B cell (primary cell): ENCODE results near the gene LSM10.

Experiments used
- EZH2 ChIP-seq: IDR thresholded peaks from 2 replicates; pipeline ENCODE4 v1.6.1; 2012; ENCODE audit warnings: borderline replicate concordance, low read depth, mild to moderate bottlenecking, moderate library complexity, low read length; ENCODE audit not compliant: insufficient read depth, poor library complexity, severe bottlenecking
- TF ChIP-seq, protein P1 (sequence below): fragments of 200-600 bp; IDR thresholded peaks from one replicate; pipeline ENCODE4 v1.8.0; 2022; ENCODE audit warnings: antibody characterized with exemption, mild to moderate bottlenecking

DNA sequence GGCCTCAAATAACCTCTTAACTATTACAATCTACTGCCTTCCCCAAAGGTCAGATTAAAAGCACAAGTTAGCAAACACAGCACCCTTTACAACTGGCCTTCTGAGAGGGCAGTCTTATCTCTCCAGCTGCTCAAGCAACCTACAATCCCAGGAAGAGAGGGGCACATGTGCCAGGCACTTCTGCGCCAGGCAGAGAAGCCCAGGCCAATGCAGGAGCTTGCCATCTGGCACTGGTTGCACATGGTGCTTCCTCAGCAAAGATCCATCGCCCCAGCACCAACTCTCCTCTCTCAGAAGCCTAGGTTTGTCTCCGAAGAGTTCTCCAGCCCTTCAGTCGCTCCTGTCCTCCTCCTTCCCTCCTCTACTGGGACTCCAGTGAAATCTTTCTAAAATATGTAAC is 14.5 kb downstream of the LSM10 start:
- TF ChIP-seq, protein P1, sequence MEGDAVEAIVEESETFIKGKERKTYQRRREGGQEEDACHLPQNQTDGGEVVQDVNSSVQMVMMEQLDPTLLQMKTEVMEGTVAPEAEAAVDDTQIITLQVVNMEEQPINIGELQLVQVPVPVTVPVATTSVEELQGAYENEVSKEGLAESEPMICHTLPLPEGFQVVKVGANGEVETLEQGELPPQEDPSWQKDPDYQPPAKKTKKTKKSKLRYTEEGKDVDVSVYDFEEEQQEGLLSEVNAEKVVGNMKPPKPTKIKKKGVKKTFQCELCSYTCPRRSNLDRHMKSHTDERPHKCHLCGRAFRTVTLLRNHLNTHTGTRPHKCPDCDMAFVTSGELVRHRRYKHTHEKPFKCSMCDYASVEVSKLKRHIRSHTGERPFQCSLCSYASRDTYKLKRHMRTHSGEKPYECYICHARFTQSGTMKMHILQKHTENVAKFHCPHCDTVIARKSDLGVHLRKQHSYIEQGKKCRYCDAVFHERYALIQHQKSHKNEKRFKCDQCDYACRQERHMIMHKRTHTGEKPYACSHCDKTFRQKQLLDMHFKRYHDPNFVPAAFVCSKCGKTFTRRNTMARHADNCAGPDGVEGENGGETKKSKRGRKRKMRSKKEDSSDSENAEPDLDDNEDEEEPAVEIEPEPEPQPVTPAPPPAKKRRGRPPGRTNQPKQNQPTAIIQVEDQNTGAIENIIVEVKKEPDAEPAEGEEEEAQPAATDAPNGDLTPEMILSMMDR = no peak
- no peak for TF ChIP-seq EZH2
